Effector CD4-positive, alpha-beta T cell (primary cell): ENCODE data around the gene KRTAP6-1.

Source experiments
- DNase-seq: peaks from one replicate; pipeline ENCODE4 v3.0.0-alpha.2; 2020

Gene KRTAP6-1

GRCh38 chr21:30567617-30568016 lies 46.1 kb downstream of the KRTAP6-1 start:
- DNase-seq: no peak

DNA sequence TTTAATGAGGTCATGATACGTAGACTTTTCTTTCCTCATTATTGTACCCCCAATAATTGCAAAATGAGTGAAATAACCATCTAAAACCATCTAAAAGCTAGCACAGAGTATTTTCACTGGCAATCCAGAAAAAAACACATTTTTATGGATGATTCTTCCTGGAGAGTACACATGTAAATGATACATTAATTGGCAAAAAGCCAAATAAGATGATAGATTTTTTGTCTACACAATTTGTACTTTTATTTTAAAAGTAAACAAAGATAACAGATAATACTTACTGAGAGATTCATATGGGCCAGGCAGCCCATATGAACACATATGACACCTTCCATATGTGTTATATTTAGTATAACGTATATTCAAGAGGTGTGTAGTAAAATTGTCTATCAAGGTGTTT lies 50.1 kb downstream of the KRTAP6-1 start:
- no peak for DNase-seq
